GM21423 (cell line): ENCODE results near the gene RAB3C.

Experiments used
- ATAC-seq: cut with Tn5 transposase; IDR thresholded peaks from one replicate; pipeline ENCODE4 v1.9.1; 2021; ENCODE audit warnings: mild to moderate bottlenecking, moderate library complexity; ENCODE audit not compliant: unreplicated experiment

RAB3C gene

DNA sequence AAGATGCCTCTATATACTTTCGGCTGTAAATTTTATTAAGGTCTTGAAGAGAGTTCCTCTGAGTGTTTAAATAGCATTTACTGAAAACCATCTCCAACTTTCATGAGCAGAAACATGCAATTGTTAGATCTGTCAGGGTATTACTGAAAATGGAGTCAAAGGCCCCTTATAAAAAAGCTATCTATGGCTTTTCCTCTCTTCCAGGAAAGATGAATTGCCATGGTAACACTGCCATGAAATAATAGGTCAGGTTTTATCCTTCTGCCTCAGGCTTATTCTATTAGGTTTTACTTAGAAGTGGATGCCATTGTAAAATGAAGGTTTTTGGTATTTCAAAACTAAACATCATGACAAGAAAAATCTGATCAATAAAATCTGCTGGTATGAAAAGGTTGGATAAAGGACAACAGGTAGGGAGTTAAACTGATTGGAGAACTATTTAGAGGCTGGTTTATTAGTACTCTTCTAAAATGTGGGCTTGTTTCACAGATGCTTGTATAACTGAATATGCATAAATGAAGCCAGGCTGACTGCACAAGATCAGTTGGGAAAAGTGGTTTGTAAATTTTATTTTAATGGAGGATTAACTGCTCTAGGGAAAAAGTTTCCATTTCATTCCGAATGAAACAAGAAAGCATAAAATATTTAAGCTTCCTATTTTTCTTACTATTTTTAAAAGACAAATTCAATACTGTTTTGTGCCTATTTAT, 135.5 kb downstream of the RAB3C start:
- no peak for ATAC-seq

DNA sequence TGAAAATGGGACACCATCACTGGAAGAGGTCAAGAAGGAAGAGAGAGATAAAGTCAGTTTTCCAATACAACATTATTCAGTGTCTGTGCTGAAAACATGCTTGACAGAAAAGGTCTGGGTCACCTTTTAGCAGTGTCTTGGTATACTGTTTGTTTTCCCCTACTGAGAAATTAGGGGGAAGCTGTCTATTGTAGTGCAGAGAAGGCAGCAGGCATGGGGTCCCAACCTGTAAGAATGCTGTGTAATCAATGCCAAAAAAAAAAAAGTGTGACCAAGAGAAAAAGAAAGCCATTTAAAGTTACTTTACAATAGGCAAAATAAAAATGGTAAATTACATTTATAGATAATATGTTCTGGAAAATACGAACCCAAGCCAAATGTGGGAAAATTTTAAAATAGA, 139.3 kb downstream of the RAB3C start:
- ATAC-seq = no peak

DNA sequence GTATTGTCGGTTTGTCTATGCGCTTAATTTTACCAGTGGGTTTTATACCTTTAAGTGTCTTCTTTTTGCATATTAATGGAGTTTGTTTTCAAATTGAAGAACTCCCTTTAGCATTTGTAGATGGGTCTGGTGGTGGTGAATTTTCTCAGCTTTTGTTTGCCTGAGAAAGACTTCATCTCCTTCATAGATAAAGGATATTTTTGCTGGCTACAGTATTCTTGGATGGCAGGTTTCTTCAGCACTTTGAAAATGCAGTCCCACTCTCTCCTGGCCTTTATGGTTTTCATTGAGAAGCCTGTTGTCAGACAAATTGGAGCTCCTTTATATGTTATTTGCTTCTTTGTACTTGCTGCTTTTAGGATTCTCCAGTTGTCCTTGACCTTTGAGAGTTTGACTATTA, 142.1 kb downstream of the RAB3C start:
- no peak for ATAC-seq

DNA sequence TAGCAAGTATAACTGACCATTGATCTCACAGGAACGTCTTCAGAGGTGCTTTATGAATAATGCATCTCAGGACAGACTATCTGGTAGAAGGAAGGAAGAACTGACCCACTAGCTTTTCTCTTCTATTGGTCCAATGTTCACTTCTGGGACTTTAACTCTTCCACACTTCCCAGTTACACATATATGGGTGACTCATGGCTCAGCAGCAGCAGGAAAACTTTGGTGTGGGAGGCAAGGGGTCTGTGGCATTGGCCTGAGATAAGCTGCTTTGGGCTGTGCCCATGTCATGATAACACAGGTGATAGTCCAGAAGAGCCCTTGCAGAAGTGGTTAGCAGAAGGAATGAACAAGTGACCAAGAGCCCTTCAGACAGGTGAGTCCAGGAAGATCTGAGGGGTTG, 148.8 kb downstream of the RAB3C start:
- ATAC-seq = no peak

DNA sequence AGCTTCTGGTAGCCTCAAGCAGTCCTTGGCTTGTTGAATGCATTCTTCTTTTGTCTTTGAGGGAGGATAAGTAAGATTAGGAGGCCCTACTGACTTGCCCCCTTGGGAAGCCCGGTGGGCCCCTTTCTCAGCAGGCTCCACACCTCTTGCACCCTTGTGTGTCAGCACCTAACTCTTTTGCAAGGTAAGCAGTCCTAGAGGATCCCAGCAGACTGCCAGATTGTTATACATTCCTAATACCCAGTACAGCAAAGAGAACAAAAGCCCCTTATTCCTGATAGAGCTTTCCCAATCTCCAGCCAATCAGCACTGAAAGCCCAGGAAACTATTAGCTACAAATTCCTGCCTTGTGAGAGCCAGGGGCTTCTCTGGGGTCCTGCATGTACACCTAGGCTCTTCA, 152.8 kb downstream of the RAB3C start:
- ATAC-seq = no peak

DNA sequence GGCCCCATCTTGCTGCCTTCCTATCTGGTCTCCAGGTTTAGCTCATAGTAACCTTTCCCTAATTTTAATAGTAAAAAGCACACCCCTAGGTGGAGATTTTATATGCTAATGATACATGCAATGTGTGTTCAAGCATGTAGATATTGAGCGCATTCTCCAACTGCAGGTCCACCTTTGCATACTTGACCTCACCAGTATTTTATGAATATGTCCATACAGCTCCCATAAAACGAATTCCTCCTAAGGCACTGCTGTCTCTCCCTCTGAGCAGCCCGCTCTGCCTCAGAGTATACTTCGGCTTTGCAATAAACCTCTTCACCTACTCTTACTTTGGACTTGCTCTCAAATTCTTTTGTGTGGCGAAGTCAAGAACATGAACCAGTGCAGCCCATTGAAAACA, 153.3 kb downstream of the RAB3C start:
- no peak for ATAC-seq

DNA sequence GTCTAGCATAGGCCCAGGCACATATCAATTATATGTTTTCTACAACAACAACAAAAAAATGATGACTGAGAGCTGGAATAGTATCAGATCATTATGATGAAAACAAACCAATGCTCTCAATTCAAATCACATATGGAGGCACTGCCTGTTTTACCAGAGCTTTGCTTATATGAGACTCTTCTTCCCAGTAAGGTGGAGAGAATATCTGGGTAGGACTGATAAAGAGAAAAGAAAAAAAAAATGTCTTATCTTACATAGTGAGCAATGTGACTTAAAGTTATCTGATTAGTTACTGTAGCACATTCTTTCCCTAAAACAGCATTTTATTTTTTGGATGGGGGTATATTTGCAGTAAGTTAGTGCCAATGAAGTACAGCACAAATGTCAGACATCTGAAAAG, 154.8 kb downstream of the RAB3C start:
- no peak for ATAC-seq

DNA sequence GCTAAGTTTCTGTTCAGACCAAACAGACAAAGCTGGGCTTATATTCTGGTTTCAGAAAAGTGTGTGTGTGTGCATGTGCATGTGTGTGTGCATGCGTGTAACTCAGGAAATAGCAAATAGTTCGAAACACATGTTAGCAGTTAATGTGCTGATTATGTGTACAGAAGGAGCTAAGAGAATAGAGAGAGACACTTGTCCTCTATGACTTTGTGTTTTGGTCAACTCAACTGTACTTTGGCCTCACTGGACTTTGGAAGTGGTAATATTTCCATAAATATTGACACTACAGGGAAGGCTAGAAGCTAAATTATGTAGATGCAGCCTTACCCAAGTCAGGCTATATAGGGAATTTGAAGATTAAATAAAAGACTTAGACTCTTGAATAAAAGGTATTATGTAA, 155.5 kb downstream of the RAB3C start:
- ATAC-seq = no peak

DNA sequence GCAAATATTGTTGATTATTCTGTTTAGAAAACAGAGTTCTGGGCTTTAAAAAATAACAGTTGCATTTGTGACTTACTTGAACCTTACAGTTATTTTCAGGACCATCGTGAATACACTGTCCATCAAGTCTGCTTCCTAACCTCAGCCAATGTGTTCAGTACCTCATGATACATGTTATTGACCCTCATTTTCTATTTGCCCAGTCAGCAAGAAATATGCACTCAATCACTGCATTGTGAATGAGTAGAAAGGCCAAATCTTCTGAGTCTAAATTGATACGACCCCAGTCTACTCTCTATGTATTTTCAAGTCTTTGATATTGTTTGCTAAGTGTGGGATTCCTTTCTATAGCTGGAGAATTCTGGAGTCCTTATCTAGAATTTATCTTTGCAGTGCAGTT, 156.2 kb downstream of the RAB3C start:
- no peak for ATAC-seq

DNA sequence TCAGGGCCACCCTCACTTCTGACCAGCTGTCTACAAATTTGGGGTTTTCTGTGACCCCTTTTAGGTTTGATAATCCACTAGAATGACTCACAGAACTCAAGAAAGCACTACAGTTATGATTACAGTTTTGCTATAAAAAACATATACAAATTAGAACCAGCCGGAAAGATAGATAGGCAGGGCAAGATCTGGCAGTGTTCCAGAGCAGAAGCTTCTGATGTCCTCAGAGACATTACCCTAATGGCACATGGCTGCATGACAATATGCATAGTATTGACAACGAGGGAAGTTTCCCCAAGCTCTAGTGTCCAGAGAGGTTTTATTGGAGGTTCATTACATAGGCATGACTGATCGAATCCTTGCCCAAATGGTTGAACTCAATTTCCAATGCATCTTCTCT, 158.1 kb downstream of the RAB3C start:
- ATAC-seq = no peak

DNA sequence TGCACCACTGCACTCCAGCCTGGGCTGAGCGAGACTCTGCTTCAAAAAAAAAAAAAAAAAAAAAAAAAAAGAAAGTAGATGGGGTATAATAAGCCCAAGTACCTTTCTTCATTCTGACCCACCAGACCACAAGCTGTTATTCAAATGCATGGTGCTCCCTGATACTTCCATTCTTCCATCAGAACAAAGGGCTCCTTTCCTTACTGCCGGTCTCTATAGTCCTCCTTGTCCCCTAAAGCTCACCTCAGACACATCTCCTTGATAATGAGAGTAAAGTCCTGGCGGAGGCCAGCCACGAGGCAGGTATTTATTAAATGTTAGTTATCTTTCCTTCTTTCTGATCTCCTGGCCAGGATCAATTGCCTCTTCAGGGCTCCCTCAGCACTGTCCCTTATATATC, 162.5 kb downstream of the RAB3C start:
- ATAC-seq = no peak

DNA sequence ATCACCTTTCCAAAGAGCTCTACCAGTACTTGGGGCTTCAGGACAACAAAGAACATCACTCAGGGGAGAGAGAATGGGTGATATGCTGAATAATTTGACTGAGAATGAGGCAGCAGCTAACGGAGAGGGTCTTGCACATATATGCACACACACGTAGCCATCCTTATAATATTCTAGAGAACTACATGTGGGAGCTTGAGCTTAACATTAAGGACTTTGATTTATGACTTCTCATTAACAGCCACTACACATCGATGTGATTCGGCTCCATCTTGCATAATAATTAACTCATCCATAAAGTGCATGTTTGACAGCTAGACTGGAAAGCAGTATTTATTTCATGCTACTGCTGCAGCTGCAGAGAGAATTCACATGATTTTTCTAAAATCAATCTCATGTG, 163.4 kb downstream of the RAB3C start:
- ATAC-seq = no peak

DNA sequence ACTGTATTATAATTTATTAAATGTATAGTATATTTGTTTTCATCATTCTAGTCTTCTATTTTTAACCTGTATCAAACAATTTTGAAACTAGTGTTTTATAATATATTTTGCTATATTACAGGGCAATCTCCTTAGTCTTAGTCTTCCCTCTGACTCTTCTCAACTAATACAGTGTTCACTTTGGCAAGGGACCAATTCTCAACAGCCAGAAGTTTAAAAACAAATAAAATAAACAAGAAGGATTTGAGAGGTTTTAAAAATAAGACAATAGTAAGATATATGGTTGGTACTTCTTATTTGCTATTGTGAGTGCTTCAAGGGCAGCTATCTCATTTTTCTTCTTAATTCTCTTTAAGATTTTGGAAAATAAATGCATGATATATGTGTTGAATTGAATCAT, 167.2 kb downstream of the RAB3C start:
- no peak for ATAC-seq

DNA sequence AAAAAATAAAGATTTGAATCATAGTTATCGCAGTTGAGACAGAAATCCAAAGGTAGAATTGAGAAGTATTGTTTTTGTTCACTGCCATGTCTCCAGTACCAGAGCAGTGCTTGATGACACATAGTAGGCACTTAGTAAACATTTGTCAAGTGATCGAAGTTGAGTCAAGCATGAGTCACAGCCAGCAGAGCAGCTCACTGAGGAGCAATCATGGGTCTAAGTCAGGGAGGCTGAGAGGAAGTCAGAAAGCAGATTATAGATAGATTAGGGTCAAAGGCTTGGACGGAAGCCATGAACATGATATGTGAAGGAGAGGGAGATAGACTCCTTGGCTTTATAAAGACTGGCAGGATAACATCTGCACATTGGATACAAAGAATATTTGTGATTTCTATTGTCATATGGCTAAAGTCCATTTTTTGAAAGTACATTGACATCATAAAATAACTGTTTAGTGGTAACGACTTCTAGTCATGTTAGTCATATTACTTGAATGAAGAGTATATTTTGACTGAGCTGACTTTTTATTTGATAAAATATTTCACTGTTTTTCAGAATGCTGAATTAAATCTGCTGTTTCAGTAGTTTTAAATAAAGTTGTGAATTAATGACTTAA, 168.5 kb downstream of the RAB3C start:
- ATAC-seq = no peak

DNA sequence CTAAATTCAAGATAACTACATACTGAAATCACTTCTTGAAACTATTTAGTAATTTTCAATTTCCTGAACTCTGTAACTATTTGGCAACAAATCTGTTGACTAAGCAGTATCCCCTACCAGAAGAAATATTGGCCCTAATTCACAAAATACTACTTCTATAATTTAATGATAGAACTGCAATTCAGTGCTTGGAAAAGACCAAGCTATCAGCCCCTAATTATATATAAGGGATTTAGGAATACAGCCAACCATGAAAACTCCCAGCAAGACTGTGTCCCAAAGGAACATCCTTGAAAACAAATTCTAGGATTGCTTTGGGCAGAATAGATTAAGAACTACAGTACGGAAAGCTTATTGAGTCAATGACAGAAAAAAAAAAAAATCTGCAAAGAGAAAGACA, 169.2 kb downstream of the RAB3C start:
- ATAC-seq = no peak

DNA sequence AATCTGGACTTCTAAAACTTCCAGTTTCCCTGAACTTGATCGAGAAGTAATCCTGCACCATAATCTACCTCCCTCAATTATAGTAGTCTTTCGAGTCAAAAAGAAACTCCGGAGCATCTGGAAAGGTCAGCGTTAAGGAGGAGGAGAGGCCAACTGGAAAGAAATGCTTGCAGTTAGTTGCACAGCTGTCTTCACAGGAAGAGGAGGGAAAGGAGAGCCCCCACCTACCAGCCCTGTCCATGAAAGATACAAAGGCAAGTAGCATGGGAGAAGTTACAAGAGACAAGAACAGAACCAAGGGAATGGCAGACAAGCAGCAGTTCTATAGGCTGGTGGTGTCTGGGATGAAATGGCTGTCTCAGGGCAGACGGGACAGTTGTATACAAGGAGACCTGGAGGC, 170.6 kb downstream of the RAB3C start:
- ATAC-seq = no peak

DNA sequence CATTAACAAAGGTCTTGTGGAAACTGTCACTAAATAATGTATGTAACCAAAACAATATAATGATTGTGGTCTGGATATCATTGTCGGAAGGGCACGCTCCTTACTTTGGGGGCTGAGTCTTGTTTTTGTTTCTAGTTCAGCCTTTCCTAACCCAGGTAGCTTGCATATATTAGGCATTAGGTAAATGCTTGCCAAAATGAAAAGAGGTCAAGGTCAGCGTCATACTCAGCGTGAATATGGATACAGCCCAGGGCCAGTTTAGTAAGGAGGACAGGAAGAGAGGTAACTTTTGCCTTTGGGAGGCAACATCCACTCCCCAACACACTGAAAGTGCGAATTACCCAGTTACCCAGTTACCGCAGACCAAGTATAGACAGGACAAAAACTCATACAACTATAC, 171.4 kb downstream of the RAB3C start:
- ATAC-seq = no peak

DNA sequence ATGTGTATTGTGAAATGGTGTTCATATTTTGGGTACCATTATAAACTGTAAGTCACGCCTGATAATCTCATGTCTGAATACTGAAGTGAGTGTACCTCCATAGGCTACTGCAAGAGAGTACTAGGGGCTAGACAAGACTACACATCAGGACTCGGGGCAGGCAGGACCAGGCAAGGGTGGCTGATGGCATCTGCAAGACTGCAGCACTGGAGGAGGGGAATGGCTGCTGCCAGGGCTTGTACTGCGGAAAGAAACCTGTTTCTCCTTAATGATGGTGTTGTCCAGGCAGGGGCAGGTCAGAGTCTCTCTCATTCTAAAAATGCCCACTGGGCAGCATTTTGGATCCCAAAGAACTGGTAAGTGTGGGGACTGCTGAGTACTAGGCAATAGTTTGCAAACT, 172.5 kb downstream of the RAB3C start:
- ATAC-seq = no peak

DNA sequence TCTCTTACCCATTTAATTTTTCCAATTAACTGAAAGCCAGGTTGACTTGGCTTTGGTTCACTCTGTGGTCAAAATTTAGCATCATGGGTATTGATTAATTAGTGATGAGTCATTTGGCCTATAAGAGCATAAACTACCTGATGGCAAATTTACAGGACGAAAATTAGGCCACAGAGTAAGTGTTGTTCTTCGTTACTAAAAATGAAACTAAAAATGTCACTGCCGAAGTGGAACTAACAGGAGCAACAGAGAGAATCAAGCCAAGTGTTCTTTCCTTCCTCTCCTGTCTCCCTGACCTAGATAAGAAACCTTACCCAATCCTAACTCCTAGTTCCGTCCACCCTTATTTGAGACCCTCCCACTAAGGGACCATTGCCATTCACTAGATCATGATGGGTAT, 176.9 kb downstream of the RAB3C start:
- peak; percentile 85 for ATAC-seq

DNA sequence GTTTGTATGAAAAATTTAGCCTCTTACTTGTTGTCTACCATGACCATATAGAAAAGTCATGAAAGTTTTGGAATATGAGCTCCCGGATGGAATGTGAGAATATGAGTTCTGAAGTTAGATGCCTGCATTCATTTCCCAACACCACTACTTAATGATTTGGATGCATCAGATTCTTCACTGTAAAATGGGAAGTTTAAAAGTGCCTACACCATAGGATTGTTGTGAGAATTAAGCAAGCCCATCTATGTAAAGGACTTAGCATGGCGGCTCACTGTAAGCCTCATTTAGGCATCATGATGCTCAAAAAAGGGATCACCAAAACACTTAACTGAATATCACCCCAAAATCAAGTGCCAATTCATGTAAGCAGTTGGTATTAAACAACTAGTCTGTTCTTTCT, 177.3 kb downstream of the RAB3C start:
- no peak for ATAC-seq

DNA sequence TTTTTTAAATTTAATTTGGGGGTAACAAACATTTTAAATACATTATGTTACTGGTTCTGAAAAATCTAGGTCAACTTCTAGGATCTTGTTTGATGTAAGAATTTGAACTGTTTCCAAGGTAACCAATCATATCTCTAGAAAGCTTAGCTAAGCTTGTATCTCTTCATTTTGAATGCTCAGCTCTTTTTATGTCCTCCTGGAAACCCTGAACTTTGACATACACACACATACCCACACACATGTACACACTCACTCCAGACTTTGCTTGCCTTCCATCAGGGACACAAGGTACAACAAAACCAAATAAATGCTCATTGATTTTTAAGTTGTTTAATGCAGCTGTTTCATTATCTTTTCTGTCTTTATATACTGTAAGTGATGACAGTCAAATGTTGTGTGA, 178.5 kb downstream of the RAB3C start:
- ATAC-seq = no peak

DNA sequence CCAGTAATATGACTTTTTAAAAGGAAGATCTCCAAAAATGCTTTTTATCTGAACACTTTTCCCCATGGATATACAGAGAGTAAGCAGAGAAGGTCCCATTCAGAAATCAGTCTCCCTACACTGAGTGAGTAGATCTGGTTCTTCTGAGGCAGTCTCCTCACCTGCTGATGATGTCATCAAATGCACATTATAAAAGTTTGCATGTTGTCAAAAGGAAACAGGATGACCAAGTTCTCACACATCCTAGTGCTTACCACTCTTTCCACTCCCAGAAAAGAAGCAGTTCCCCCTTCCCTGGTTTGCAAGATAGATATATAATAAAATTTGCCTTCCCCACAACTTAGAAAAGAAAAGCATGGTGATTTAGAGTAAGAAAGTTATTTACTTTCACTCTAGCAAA, 180.5 kb downstream of the RAB3C start:
- no peak for ATAC-seq

DNA sequence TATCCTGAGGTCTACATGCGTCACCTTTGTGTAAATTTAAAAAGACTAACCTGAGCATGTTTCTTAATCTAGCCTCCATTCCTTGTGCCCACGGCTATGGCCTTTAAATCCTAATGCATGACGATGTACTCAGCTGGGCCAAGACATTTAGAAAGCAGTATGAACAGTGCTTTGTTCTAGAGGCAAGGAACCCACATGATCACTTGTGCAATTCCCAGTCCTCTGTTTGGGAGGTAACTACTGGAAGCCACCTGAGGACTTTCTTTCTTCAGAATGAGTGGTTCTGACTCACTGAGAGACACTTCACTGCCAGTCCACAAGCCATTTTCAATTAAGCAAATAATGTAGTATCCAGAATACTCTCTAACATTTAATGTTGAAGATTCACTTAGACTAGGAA, 181.3 kb downstream of the RAB3C start:
- ATAC-seq = no peak
